Measurements from ENCODE around the gene PTP4A1. TPM values are rescaled to one million over a fixed set of nuclear protein-coding genes. Genes with fewer than 3 reads are reported as not detected.

PTP4A1 gene
- total RNA-seq, 1 experiment from 2014 or later, result 123 TPM

DNA sequence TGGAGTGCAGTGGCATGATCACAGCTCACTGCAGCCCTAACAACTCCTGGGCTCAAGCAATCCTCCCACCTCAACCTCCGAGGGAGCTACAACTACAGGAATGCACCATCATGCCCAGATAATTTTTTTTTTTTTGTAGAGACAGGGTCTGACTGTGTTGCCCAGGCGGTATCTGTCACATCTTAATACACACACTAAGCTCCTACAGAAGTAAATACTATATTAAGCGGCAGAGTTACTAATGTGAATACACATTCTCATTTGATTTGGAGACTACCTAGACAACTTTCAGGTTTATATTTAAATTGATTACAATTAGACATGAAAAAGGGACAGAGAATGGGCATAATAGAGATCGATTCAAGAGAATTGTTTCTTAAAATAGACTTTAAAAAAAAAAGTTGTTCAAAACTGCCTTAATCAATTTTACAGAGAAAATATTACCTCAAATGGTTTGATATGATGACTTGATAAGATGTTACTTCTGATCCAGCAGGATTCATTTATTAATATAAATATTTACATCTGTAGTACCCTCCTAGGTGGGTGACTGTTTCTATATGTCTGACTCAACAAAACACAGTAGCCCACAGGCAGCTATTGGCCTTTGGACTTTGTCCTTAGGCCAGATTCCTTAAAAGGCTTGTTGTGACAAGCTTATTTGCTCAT is 7.1 kb upstream of the PTP4A1 start:
- intact Hi-C loops (cut with micrococcal nuclease), result no loop called here
- Histone ChIP-seq H2AFZ (ENCODE audit: low read depth, low read length, poor library complexity, severe bottlenecking) (no peak overlapping the region), H3K4me1 (ENCODE audit: control insufficient read depth in 1 of 2, insufficient read depth in 2 of 2, low read length in 2 of 2) (peaks cover 10 to 31% of the 10 kb centered on the region in 2 experiments), H3K27ac (ENCODE audit: low read depth, low read length) (no peak overlapping the region), H3K9ac (ENCODE audit: low read length) (no peak overlapping the region), H3K36me3 (ENCODE audit: control insufficient read depth in 1 of 2, insufficient read depth in 2 of 2, low read length in 2 of 2) (no peaks in the 10 kb centered on the region), H3K79me2 (ENCODE audit: insufficient read depth, low read length) (no peaks in the 10 kb centered on the region), H4K20me1 (ENCODE audit: insufficient read depth) (no peaks in the 10 kb centered on the region), H3K27me3 (ENCODE audit: insufficient read depth, low read length) (no peaks in the 10 kb centered on the region), H3K9me3 (ENCODE audit: control insufficient read depth in 1 of 2, insufficient read depth in 1 of 2, low read depth in 1 of 2, low read length in 2 of 2) (no peaks in the 10 kb centered on the region; a peak in 1 of 4 replicates), H3K4me2 (ENCODE audit: low read length) (peak overlapping the region; percentile 48), H3K4me3 (replicated peaks in 1 of 2; ENCODE audit: low read depth in 1 of 2, low read length in 2 of 2) (no peak overlapping the region), H3K9me2 (ENCODE audit: insufficient read depth) (no peaks in the 10 kb centered on the region)
- TF ChIP-seq TCF7L2 (IDR thresholded peaks at IDR 0.05; ENCODE audit: borderline replicate concordance, extremely low read depth, insufficient read depth, insufficient read length) (no peak), FOSL1 (IDR thresholded peaks at IDR 0.05; ENCODE audit: low read depth) (0 out of 2 replicates have a peak, but pooled peaks have one; percentile 10), SRF (IDR thresholded peaks at IDR 0.05; ENCODE audit: low read depth) (no peak; the same call in 1 of the 2 replicates), POLR2A (IDR thresholded peaks at IDR 0.05; ENCODE audit: borderline replicate concordance, extremely low read depth, insufficient read depth, insufficient read length) (no peak), EZH2phosphoT487 (IDR thresholded peaks at IDR 0.05; ENCODE audit: borderline replicate concordance) (no peak), ZFX (IDR thresholded peaks at IDR 0.05) (no peak), POLR2AphosphoS5 (IDR thresholded peaks at IDR 0.05; ENCODE audit: low read depth, low read length) (no peak), SIN3A (IDR thresholded peaks at IDR 0.05; ENCODE audit: low read depth) (no peak)
- TF ChIP-seq, protein P1, sequence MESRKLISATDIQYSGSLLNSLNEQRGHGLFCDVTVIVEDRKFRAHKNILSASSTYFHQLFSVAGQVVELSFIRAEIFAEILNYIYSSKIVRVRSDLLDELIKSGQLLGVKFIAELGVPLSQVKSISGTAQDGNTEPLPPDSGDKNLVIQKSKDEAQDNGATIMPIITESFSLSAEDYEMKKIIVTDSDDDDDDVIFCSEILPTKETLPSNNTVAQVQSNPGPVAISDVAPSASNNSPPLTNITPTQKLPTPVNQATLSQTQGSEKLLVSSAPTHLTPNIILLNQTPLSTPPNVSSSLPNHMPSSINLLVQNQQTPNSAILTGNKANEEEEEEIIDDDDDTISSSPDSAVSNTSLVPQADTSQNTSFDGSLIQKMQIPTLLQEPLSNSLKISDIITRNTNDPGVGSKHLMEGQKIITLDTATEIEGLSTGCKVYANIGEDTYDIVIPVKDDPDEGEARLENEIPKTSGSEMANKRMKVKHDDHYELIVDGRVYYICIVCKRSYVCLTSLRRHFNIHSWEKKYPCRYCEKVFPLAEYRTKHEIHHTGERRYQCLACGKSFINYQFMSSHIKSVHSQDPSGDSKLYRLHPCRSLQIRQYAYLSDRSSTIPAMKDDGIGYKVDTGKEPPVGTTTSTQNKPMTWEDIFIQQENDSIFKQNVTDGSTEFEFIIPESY (IDR thresholded peaks at IDR 0.05; ENCODE audit: extremely low read depth, insufficient replicate concordance, low read length), result no peak
- ChIA-PET POLR2A (interaction anchor here (0.8 kb wide), 1 partner anchor 9 kb away, joined by 4 read pairs; no protein-coding TSS in a partner anchor), CTCF (no interaction called here), RAD21 (ENCODE audit: low non-redundant PET in 1 of 2, low total read pairs in 2 of 2, uncharacterized antibody in 2 of 2, unreplicated experiment in 2 of 2) (no interaction called here)
- no TSS peak for BruUV-seq (replicated peaks)
- ATAC-seq (no peak; the same call in 1 of the 2 replicates), DNase-seq (ENCODE audit: low read depth, low spot score) (no peak)
